Neutrophil (primary cell): ENCODE data around the gene BRD7.

Source experiments
- H3K27ac ChIP-seq: fragments of 200-600 bp; sonication (generic); 2 replicates; pipeline ENCODE4 v1.5.1; 2016; ENCODE audit warnings: mild to moderate bottlenecking, moderate library complexity
- H3K27me3 ChIP-seq: fragments of 200-600 bp; sonication (generic); 2 replicates; pipeline ENCODE4 v1.6.0; 2016; ENCODE audit warnings: mild to moderate bottlenecking
- H3K36me3 ChIP-seq: fragments of 200-600 bp; sonication (generic); 2 replicates; pipeline ENCODE4 v1.5.1; 2017
- H3K4me1 ChIP-seq, 2 experiments: fragments of 200-600 bp in 1 of 2; sonication (generic) in 1 of 2; 1 replicate in 1 of 2; 2 replicates in 1 of 2; pipeline versions ENCODE4 v1.5.1 to v1.6.1; 2013 to 2016; ENCODE audit warnings: low read depth in 1 of 2, low read length in 1 of 2, mild to moderate bottlenecking in 1 of 2, moderate library complexity in 1 of 2; ENCODE audit not compliant: control insufficient read depth in 1 of 2, insufficient read depth in 1 of 2
- H3K4me3 ChIP-seq, 2 experiments: fragments of 200-600 bp in 1 of 2; sonication (generic) in 1 of 2; 1 replicate in 1 of 2; 2 replicates in 1 of 2; pipeline ENCODE4 v1.5.1; 2013 to 2016; ENCODE audit warnings: low read depth in 1 of 2, low read length in 1 of 2, mild to moderate bottlenecking in 1 of 2, moderate library complexity in 1 of 2
- H3K9me3 ChIP-seq: fragments of 200-600 bp; sonication (generic); 2 replicates; pipeline ENCODE4 v1.5.1; 2016
- CTCF ChIP-seq: fragments of 200-600 bp; sonication (generic); IDR thresholded peaks from 2 replicates; pipeline ENCODE4 v1.5.1; 2016; ENCODE audit warnings: antibody characterized with exemption

Gene BRD7

GRCh38 chr16:50331570-50331969 is 37.2 kb downstream of the BRD7 start:
- no peak overlapping the region for H3K4me3 ChIP-seq
- no peaks in the 10 kb centered on the region for H3K4me1 ChIP-seq
- no peaks in the 10 kb centered on the region for H3K9me3 ChIP-seq
- no peak for TF ChIP-seq CTCF
- peaks cover 58% of the 10 kb centered on the region for H3K36me3 ChIP-seq
- no peaks in the 10 kb centered on the region for H3K27me3 ChIP-seq
- no peak overlapping the region for H3K27ac ChIP-seq

- no peak for TF ChIP-seq CTCF
- peaks cover 62% of the 10 kb centered on the region for H3K36me3 ChIP-seq
- H3K9me3 ChIP-seq: no peaks in the 10 kb centered on the region
- H3K27ac ChIP-seq: no peak overlapping the region
- H3K4me1 ChIP-seq: no peaks in the 10 kb centered on the region
- no peak overlapping the region for H3K4me3 ChIP-seq
- H3K27me3 ChIP-seq: no peaks in the 10 kb centered on the region
These were observed 39.2 kb downstream of the BRD7 start for GRCh38 chr16:50329446-50330189.

GRCh38 chr16:50326835-50327465 is 41.8 kb downstream of the BRD7 start:
- Histone ChIP-seq H3K4me3 (no peak overlapping the region), H3K27me3 (no peaks in the 10 kb centered on the region), H3K4me1 (no peaks in the 10 kb centered on the region), H3K9me3 (no peaks in the 10 kb centered on the region), H3K27ac (no peak overlapping the region), H3K36me3 (peaks cover 67% of the 10 kb centered on the region)
- TF ChIP-seq CTCF: no peak

DNA sequence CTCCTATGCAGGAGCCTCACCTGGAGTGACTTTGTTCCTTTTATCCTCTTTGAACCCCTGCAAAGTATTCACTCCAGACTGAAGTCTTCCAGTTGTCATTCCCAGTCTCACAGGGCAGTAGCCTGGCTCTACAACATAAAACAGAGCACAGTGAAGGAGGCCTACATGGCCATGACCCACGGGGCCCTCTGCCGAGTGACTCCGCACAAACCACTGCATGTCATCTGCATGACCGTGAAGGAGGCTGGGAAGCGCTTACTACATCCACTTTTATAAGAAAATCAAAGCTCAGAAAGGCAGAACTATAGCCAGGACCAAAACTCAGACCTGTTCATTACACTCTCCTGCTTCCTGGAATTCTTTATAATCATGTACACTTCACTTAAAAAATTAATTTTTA is 42.5 kb downstream of the BRD7 start:
- no peak for TF ChIP-seq CTCF
- peaks cover 72% of the 10 kb centered on the region for H3K36me3 ChIP-seq
- H3K27ac ChIP-seq: no peak overlapping the region

GRCh38 chr16:50324345-50324744 is 44.4 kb downstream of the BRD7 start:
- Histone ChIP-seq H3K4me1 (no peaks in the 10 kb centered on the region), H3K9me3 (no peaks in the 10 kb centered on the region), H3K27me3 (no peaks in the 10 kb centered on the region), H3K4me3 (no peak overlapping the region), H3K27ac (no peak overlapping the region), H3K36me3 (peaks cover 89% of the 10 kb centered on the region)
- no peak for TF ChIP-seq CTCF

More for the DNA sequence above, 42.5 kb downstream of the BRD7 start:
- Histone ChIP-seq H3K4me3 (no peak overlapping the region), H3K27me3 (no peaks in the 10 kb centered on the region), H3K4me1 (no peaks in the 10 kb centered on the region), H3K9me3 (no peaks in the 10 kb centered on the region)
